ENCODE measurements around the gene RECK.
"Not testable (repeated sequence)": the region's sequence is repeated elsewhere in the genome, so short reads cannot be mapped to it uniquely, and the experiment has no call there.

Gene RECK, protein sequence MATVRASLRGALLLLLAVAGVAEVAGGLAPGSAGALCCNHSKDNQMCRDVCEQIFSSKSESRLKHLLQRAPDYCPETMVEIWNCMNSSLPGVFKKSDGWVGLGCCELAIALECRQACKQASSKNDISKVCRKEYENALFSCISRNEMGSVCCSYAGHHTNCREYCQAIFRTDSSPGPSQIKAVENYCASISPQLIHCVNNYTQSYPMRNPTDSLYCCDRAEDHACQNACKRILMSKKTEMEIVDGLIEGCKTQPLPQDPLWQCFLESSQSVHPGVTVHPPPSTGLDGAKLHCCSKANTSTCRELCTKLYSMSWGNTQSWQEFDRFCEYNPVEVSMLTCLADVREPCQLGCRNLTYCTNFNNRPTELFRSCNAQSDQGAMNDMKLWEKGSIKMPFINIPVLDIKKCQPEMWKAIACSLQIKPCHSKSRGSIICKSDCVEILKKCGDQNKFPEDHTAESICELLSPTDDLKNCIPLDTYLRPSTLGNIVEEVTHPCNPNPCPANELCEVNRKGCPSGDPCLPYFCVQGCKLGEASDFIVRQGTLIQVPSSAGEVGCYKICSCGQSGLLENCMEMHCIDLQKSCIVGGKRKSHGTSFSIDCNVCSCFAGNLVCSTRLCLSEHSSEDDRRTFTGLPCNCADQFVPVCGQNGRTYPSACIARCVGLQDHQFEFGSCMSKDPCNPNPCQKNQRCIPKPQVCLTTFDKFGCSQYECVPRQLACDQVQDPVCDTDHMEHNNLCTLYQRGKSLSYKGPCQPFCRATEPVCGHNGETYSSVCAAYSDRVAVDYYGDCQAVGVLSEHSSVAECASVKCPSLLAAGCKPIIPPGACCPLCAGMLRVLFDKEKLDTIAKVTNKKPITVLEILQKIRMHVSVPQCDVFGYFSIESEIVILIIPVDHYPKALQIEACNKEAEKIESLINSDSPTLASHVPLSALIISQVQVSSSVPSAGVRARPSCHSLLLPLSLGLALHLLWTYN

DNA sequence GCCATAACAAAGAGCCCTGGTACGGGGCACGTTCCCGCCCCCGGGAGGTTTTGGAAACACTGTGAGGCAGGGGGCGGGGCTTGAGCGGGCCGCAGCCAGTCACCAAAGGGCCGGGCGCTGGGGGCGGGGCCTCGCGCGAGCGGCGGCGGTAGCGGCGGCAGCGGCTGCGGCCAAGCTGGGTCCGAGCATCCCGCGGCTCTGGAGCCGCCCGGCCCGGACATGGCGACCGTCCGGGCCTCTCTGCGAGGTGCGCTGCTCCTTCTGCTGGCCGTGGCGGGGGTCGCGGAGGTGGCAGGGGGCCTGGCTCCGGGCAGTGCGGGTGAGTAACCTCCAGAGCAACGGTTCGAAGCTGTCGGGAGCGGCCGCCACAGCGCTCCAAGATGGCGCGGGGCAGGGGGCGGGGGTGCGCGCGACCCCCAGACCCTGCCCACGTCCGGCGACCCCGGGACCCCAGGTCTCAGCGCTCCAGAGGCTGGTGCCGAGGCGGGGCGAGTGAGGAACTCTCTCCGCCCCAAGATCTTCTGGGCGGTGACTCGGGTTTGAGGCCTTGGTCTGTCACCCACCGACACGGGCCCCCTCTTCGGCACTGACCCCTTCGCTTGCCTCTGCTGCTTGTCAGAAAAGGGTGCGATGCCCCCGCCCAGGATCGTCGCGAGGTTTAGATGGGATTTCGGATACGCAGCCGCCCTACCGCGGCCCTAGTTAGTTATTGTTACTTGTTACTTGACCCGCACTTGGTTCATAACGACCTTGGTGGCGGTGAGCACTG lies at the start of gene RECK:
RECK (plus strand) TSS at position 134 of the 769 bp plus-strand sequence; CDS start at position 220, 86 bp downstream.
- peak; percentile 11 to 68 for DNase-seq

DNA sequence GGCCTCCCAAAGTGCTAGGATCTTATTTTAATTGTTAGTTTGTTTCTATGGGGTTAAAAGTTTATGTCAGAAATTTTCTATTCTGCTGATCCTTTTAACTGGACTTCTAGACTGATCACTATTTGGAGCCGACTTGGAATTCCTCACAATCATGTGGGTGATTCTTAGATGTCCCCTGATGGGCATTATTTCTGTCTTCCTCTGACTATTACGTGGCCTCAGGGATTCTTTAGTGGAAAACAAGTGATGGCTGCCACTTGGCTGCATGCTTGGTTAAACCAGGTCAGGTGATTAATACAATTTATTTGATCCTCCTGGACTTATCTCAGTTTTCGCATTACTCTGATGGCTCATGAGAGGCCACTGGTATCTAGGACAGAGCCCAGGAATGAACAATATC lies 46.6 kb upstream of the RECK start:
- no peak for DNase-seq

DNA sequence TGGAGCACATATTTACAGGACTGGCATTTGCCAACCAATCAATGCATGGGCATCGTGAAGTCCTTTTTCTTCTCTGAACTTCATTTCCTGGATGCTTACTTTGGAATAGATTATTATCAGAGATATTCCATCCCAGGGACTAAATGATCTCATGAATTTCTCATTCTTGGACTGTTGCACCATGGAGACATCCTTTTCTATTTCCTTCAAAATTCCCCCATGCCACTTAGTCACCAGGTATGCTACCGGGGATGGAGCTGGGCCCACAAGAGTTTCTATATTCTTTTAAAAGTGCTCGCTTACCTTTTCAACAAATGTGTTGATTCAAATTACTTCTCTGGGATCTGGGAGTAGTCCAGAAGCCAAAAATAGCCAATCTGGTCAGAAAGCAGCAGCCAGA lies 43.6 kb upstream of the RECK start:
- not testable (repeated sequence) for DNase-seq

DNA sequence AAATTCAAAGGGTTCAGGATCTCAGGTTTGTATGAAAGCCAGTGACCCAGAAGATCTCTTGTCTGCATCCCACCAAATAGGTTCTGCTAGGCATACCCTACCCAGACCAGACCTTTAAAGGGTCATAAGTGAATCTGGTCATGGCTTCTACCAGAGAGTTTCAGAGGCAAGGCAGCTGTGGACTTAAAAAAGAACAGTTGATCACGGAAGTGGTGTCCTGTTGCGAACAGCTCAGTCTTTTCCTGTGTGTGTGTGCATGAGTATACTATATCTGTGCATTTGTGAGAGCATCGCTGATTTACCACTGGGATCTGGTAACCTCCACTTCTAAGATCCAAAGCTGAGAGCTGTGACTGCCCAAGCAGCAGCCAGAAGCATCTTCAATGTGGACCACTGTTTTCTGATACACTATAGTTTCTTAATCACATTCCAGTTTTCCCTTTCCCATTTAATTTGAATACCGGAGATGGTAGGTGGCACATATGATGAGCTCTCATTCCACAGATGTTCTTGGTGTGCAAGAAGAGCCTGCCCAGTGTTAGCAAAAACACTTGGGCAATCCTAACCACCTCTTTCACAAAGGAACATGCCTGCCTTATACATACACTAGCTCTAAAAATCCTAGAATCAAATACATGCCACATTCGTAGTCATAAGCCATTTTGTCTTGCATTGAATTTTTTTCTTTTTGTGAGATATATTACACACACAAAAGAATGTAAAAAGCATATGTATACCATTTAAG lies 42.6 kb upstream of the RECK start:
- DNase-seq: no peak

DNA sequence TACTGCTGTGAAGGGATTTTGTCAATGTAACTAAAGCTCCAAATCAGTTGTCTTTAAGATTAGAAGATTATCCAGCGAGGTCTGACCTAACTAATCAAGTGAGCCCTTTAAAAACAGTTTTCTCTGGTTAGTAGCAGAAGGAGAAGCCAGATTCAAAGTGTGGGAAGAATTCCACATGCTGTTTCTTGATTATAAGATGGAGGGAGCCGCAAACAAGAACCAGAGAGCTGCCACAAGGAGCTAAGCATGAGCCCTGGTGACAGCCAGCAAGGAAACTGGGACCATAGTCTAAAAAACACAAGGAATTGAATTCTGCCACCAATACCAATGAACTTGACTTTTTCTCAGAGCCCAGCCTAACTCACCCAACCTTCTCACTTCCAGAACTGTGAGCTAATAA lies 41.8 kb upstream of the RECK start:
- DNase-seq: no peak

DNA sequence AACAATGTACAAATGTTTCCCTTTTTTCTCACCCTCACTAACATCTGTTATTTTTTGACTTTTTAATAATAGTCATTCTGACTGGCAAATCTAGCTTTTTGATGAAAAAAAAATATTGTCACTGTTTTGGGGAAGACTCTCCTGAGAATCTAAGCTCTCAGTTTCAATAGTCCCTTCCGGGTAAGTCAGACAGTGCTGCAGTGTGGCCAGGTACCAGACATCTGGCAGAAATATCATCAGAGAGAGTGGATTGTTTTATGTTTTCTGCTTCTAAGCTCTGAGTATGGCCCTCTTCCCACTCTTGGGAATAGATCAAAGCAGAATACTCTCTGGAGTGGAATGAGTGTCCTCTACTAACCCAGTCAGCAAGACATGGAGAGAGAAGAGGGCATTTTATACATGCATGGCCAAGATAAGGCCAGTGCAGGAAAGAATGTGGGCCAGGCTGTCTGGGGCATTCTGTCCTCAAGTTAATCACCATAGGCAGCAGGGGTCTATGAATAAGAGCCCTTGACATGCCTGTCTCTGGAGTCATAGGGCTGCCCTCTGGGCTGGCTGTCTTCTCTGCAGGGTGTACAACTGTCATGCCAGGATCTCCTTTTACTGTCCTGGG lies 40.2 kb upstream of the RECK start:
- DNase-seq: peak in 1 of 2 experiments; percentile 4

DNA sequence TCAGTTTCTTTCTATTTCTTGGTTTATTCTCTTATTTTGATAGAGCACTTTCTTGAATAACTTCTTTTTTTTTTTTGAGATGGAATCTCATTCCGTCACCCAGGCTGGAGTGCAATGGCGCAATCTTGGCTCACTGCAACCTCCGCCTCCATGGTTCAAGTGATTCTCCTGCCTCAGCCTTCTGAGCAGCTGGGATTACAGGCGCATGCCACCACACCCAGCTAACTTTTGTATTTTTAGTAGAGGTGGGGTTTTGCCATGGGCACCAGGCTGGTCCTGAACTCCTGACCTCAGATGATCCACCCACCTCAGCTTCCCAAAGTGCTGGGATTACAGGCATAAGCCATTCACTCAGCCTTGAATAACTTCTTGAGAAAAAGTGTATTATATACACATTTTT lies 39.7 kb upstream of the RECK start:
- DNase-seq: not testable (repeated sequence)

DNA sequence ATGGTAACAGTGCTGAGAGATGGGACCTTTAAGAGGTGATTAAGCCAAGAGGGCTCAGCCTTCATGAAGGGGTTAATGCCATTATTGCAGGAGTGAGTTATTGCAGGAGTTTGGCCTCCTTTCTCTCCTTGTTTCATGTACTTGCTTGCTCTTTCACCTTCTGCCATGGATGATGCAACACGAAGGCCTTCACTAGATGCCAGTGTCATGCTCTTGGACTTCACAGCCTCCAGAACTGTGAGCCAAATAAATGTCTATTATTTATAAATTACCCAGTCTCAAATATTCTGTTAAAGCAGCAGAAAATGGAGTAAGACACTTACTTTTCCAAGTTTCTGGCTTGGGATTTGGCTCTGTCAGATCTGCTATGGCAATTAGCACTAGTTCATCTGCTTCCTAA lies 38.4 kb upstream of the RECK start:
- DNase-seq: no peak

DNA sequence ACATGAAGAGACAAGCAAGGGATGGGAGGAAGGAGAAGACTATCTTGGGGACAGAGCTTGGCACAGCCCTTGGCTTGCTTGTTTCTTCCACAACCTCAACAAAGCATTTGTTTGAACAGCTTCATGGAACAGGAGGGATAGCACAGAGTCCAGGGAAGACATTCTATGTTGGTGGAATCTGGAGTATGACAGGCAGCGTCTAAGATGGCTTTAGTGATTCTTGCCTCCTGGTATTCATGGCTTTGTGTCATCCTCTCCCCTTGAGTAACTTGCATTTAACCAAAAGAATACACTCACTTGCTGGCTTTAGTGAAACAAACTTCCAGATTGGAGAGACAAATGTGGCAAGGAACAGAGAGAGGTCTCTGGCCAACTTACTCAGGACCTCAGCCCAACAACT lies 30.8 kb upstream of the RECK start:
- DNase-seq: no peak

DNA sequence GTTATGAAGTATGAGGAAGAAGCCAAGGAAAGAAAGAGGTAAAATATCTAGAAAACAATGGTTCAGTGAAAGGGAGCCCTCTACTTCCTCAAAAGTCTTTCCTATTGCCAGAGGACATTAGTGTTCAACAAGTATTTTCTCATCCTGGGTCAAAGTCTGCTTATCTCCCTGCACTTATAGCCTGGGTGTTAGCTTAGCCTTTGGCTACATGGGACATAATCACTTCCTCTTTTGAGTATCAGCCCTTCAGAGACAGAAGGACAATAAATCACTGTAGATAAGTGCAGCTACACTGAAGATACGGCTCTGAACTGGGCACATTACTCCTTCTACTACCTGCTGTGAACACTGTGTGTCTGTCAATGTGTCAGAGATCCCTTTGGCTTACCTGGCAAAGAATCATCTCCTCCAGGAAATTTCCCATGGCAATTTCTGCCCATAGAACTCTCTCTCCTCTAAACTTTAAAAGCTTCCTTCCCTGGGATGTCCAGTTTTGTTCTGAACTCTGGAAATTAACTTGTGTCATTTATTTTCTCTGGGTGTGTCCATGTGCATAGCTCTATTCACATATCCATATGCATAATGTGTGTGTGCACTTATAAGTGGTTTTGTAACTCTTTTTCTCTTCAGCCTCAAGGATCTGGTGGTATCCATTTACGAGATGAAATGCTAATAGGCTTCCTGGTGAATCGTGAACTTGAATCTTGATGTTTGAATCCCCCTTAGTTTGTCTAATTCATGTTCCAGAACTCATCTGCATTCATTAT lies 30.0 kb upstream of the RECK start:
- DNase-seq: no peak

DNA sequence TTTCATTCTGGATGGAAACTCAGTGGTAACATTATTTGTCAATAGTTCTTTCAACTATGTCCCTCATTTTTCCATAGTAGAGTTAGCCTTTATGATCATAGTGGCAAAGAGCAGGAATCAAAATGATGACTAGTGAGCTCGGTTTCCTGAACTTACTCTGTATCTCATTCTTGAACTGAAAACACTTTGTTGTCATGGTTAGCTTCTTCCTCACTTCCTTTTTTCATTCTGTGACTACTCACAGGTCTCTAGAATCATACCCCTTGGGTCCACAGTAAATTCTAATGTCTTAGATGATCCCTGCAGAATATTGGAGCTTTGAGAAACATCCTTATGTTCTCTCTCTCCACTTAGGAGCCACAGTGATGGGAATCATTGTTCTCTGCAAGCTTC lies 29.4 kb upstream of the RECK start:
- DNase-seq: no peak

DNA sequence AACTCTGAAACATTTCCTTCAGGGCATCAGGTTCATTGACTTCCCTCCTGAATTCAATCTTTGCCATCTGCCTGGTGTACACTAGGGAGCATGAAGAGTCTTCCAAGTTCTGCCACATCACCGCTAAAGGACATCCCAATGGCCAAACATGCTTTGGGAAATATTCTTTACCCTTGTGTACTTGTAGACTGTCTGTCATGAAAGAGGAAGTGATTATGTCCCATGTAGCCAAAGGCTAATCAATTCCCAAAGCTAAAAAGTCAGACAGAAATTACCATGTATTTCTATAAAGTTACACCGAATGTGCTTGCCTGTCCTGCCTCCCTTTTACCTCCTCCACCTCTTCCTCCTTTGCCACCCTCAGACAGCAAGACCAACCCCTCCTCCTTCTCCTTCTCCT lies 28.9 kb upstream of the RECK start:
- DNase-seq: no peak

DNA sequence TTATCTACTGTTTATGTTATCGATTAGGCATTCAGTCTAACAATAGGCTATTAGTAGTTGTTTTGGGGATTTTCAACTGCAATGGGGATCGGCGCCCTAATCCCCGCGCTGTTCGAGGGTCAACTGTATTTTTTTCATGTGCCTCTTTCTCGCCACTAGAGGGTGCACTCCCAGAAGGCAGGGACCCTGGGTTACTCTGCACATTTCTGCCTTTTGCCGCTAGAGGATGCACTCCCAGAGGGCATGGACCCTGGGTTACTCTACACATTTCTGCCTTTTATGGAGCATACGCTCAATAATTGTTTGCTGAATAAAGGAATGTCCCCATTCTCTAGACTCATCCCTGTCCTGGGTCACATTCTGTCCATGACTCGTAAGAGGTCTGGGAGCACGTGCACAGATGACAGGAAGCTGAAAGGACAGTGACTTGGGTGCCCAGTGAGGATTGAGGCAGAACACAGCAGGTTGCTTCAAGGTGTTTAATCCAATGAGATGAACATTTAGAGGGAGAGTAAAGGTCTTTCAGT lies 27.9 kb upstream of the RECK start:
- DNase-seq: peak in 1 of 2 experiments; percentile 14

DNA sequence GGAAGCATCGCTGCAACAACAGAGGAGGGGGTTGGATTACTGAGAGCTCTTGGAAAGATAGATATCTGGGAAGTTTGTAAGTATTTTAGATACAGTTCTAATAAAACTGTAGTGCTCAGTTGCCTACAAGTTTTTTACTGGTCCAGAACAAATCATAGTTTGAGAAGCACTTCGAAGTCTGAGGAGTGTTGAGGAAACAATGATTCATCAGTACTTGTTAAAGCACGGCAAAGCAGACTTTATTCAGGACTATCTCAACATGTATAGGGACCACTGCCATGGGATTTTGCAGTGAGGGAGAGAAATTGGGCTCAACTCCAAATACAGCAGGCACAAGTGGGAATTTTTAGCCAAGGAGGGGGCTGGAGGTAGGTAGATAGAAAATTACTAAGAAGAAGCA lies 25.3 kb upstream of the RECK start:
- DNase-seq: no peak

DNA sequence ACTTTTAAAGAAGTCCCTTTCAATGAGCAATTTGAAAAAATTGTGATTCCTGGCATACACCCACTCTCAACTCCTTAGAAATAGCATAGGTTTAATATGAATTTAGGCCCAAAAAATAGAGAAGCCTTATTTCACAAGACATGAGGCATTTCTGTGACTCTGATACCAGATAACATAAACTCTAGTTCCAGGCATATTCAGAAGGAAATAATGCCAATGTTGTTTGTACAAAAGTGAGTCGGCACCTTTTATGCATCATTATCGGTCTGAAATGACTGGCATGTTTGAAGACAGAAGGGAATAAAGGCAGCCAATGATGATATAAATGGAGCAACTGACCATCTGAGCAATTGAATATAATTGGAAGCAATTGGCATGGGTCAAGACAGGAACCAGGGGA lies 19.4 kb upstream of the RECK start:
- DNase-seq: no peak

DNA sequence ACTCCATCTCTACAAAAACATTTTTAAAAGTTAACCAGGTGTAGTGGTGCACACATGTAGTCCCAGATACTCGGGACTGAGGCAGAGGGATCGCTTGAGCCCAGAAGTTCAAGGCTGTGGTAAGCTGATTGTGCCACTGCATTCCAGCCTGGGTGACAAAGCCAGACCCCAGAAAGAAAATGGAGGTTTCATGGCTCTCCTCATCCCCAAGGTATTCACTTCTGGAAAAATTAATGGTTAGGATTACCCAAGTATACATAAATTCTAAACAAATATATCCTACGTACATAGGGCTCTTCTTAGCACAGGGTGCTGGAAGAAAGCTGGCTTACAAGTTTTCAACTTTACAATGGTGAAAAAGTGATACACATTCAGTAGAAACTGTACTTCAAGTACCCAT lies 18.6 kb upstream of the RECK start:
- no peak for DNase-seq

DNA sequence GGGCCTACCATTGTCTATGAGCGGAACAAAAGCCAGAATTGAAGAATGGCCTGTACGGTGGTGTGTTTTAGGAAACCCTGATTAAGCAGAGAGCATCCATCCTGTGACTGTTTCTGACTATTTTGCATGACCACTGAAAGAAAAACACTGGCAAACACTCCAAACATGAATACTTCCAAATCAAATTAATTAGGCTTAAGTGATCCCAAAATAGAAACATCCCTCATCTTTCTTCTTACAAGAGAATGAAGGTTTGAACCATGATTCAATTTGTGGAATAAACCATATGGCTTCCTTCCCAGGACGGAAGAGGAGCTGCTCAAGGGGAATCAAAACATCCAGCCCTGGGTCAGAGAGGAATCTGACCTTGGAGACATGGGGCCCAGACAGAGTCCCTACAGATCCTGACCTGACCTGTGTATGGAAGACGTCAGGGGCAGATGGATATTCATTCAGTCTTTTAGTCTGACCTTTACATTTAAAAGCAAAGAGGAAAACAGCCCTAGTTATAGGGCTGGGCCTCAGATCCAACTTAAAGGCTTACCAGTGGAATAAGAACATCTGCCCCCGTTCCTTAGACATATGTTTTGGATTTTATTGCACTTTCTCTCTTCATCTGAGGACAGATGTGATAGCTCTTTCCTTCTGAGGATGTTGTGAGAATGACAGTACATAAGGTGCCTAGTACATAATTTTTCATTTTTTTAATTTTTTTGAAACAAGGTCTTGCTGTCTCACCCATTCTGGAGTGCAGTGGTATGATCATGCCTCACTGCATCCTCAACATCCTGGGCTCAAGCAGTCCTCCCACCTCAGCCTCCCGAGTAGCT lies 17.6 kb upstream of the RECK start:
- no peak for DNase-seq

DNA sequence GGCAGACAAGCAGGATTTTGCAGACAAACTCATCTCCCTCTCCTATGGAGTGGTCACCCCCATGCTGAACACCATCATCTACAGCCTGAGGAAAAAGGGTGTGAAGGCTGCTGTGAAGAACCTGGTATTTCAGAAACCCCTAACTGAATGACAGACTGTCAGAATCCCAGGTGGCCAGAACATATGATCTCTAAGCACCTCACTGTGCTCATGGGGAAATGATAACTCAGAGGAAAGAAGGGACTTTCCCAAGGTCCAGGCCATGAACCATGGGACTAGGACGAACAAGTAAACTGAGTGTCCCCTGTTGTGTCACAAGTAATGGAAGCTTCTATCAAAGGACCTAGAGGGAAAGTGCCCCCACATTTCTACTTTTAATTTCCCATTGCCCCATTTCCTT lies 14.7 kb upstream of the RECK start:
- no peak for DNase-seq

DNA sequence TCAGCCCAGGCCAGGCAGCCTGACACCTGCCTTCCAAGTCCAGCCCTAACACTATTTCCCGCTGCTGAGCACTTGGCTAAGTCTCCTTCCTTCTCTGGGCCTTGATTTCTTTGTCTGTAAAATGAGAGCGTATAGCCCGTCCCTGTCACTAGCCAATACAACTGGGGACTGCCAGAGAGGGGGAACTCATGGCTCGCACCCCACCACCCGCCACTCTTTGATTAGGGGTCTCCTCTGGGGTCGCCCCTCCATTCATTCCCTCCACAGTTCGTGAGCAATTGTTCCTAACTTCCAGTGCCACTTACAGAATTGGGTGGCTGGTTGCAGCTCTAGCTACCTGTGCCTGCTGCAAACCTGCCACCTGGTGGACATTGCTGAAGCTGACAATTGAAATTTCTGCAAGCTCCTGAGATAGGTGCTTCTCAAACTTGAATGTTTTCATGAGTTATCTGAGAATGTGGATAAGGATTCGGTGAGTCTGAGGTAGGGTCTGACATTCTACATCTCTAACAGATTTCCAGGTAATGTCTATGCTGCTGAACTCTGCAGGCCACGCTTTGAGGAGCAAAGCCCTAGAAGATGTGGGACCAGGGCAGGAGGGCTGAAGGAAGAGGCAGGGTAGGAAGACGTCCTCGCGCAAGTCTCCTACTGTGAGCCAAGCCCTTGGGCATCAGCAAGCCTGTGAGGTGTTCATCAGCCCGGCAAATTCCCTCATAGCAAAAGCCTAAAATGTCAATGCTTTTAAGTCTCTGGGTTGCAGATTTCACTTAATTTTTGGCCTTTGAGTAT lies 13.3 kb upstream of the RECK start:
- DNase-seq: peak in 1 of 2 experiments; percentile 30

Data from SW 1271 (cell line).